HFF-Myc (cell line): ENCODE measurements around the gene OVCH2.

ENCODE experiments used
- DNase-seq: peaks from one replicate; pipeline ENCODE4 v3.0.0-alpha.2; 2011; ENCODE audit warnings: low read depth; ENCODE audit errors: extremely low read depth
- H3K4me3 ChIP-seq: replicated peaks from 2 replicates; pipeline ENCODE4 v1.5.1; 2011; ENCODE audit warnings: low read depth, mild to moderate bottlenecking, control low read depth, low read length
- CTCF ChIP-seq: IDR thresholded peaks from 2 replicates; pipeline ENCODE4 v1.5.1; 2012; ENCODE audit warnings: mild to moderate bottlenecking, low read depth, low read length, control low read depth; ENCODE audit errors: missing control alignments

Gene OVCH2

GRCh38 chr11:7672276-7672959 is 33.9 kb downstream of the OVCH2 start:
- no peak for TF ChIP-seq CTCF
- H3K4me3 ChIP-seq, result peak overlapping the region; percentile 68
- DNase-seq, result no peak

GRCh38 chr11:7671347-7672215 is 34.7 kb downstream of the OVCH2 start:
- no peak for DNase-seq
- TF ChIP-seq CTCF, result no peak
- no peak overlapping the region for H3K4me3 ChIP-seq

GRCh38 chr11:7670641-7671040 is 35.6 kb downstream of the OVCH2 start:
- TF ChIP-seq CTCF, result no peak

GRCh38 chr11:7668911-7669310 is 37.4 kb downstream of the OVCH2 start:
- TF ChIP-seq CTCF, result no peak
- no peak overlapping the region for H3K4me3 ChIP-seq
- DNase-seq, result no peak

More at GRCh38 chr11:7670641-7671040, 35.6 kb downstream of the OVCH2 start:
- H3K4me3 ChIP-seq, result no peak overlapping the region
- no peak for DNase-seq

GRCh38 chr11:7668464-7668863 is 37.8 kb downstream of the OVCH2 start:
- DNase-seq, result no peak

GRCh38 chr11:7667460-7667859 is 38.8 kb downstream of the OVCH2 start:
- no peak for DNase-seq
- no peak overlapping the region for H3K4me3 ChIP-seq
- TF ChIP-seq CTCF, result no peak

More at GRCh38 chr11:7668464-7668863, 37.8 kb downstream of the OVCH2 start:
- TF ChIP-seq CTCF, result no peak
- H3K4me3 ChIP-seq, result no peak overlapping the region
